IMR-90 (cell line): ENCODE measurements around the gene LUZP1. TPM values are rescaled to one million over a fixed set of nuclear protein-coding genes. Genes with fewer than 3 reads are reported as not detected.
A peak's percentile ranks its signal among the peaks of the same experiment; 100 is the strongest.

Source experiments
- ATAC-seq: fragments of 200-7000 bp; cut with Tn5 transposase; 2 replicates; pipeline ENCODE4 v1.9.1; 2020; ENCODE audit warnings: low read depth, mild to moderate bottlenecking, moderate library complexity
- BruUV-seq: library from RNA; stranded (reverse); fragments of 400-500 nt; replicated peaks from 2 replicates; lab custom pipeline; 2021; lab: Mats Ljungman, UMichigan
- CTCF ChIA-PET: fragments of 300-600 bp; formaldehyde crosslinking; extraction: SDS; loops from one replicate; lab custom pipeline; 2021; ENCODE audit warnings: antibody characterized with exemption; lab: Yijun Ruan, JAX
- POLR2A ChIA-PET: fragments of 300-600 bp; sonication (Branson Sonifier 250); formaldehyde crosslinking; loops from one replicate; lab custom pipeline; 2022; ENCODE audit warnings: antibody characterized with exemption; ENCODE audit not compliant: unreplicated experiment; lab: Charles Lee
- DNase-seq: peaks from one replicate; pipeline ENCODE4 v3.0.0; 2013
- H2AFZ ChIP-seq: replicated peaks from 2 replicates; pipeline ENCODE3; 2013; ENCODE audit warnings: low read length, mild to moderate bottlenecking; ENCODE audit not compliant: poor library complexity
- H2AK5ac ChIP-seq: 2 replicates; pipeline ENCODE4 v1.6.1; 2013; ENCODE audit warnings: low read depth, low read length, inconsistent platforms
- H2AK9ac ChIP-seq: replicated peaks from 2 replicates; pipeline ENCODE3; 2013; ENCODE audit warnings: mild to moderate bottlenecking, low read depth, low read length, moderate library complexity; ENCODE audit not compliant: poor library complexity
- H2BK120ac ChIP-seq: 2 replicates; pipeline ENCODE4 v1.6.1; 2013; ENCODE audit warnings: low read depth, low read length, inconsistent platforms
- H2BK15ac ChIP-seq: 3 replicates; pipeline ENCODE4 v1.6.1; 2013; ENCODE audit warnings: low read depth, low read length, inconsistent platforms
- H2BK20ac ChIP-seq: 2 replicates; pipeline ENCODE4 v1.6.1; 2013; ENCODE audit warnings: low read depth, mild to moderate bottlenecking, inconsistent platforms, low read length, moderate library complexity
- H2BK5ac ChIP-seq: 2 replicates; pipeline ENCODE4 v1.6.1; 2013; ENCODE audit warnings: mild to moderate bottlenecking, low read depth, low read length, inconsistent platforms; ENCODE audit not compliant: poor library complexity, severe bottlenecking
- H3K14ac ChIP-seq: replicated peaks from 2 replicates; pipeline ENCODE4 v1.6.1; 2013; ENCODE audit warnings: low read depth, low read length, inconsistent platforms
- H3K18ac ChIP-seq: 2 replicates; pipeline ENCODE4 v1.6.1; 2013; ENCODE audit warnings: low read depth, low read length, control low read depth
- H3K23ac ChIP-seq: 2 replicates; pipeline ENCODE4 v1.6.1; 2013; ENCODE audit warnings: low read depth, low read length, inconsistent platforms
- H3K27ac ChIP-seq: 2 replicates; pipeline ENCODE4 v1.5.1; 2013; ENCODE audit warnings: mild to moderate bottlenecking, control low read depth, low read length; ENCODE audit not compliant: insufficient read depth
- H3K27me3 ChIP-seq: 2 replicates; pipeline ENCODE4 v1.6.1; 2013; ENCODE audit warnings: low read length; ENCODE audit not compliant: control insufficient read depth, insufficient read depth
- H3K36me3 ChIP-seq: 2 replicates; pipeline ENCODE4 v1.6.1; 2013; ENCODE audit warnings: low read length, mixed read lengths; ENCODE audit not compliant: control insufficient read depth, insufficient read depth
- H3K4ac ChIP-seq: 2 replicates; pipeline ENCODE4 v1.6.1; 2013; ENCODE audit warnings: low read depth, low read length, inconsistent platforms
- H3K4me1 ChIP-seq: 2 replicates; pipeline ENCODE4 v1.6.1; 2013; ENCODE audit warnings: low read length, mixed read lengths; ENCODE audit not compliant: control insufficient read depth, insufficient read depth
- H3K4me2 ChIP-seq: 2 replicates; pipeline ENCODE4 v1.6.1; 2013; ENCODE audit warnings: low read depth, mild to moderate bottlenecking, control low read depth, low read length, moderate library complexity
- H3K4me3 ChIP-seq: 2 replicates; pipeline ENCODE4 v1.5.1; 2013; ENCODE audit warnings: low read depth, mild to moderate bottlenecking, control low read depth, low read length, moderate library complexity; ENCODE audit not compliant: insufficient read depth
- H3K56ac ChIP-seq: 2 replicates; pipeline ENCODE4 v1.6.1; 2013; ENCODE audit warnings: low read length, inconsistent platforms; ENCODE audit not compliant: insufficient read depth; ENCODE audit errors: extremely low read depth
- H3K79me1 ChIP-seq, 2 experiments: 2 replicates each; pipeline ENCODE4 v1.6.1; 2013; ENCODE audit warnings: low read length in 2 of 2, inconsistent platforms in 1 of 2, low read depth in 1 of 2
- H3K9ac ChIP-seq: 2 replicates; pipeline ENCODE4 v1.6.1; 2013; ENCODE audit warnings: low read depth, low read length, control low read depth
- H3K9me1 ChIP-seq: 2 replicates; pipeline ENCODE4 v1.6.1; 2013; ENCODE audit warnings: low read length, inconsistent platforms; ENCODE audit not compliant: insufficient read depth
- H3K9me3 ChIP-seq: 2 replicates; pipeline ENCODE4 v1.6.1; 2013; ENCODE audit warnings: low read length; ENCODE audit not compliant: control insufficient read depth, insufficient read depth
- H4K20me1 ChIP-seq: 2 replicates; pipeline ENCODE4 v1.6.1; 2013; ENCODE audit warnings: low read length, inconsistent platforms; ENCODE audit not compliant: insufficient read depth
- H4K5ac ChIP-seq: 2 replicates; pipeline ENCODE4 v1.6.1; 2013; ENCODE audit warnings: mild to moderate bottlenecking, low read depth, low read length, control low read depth
- H4K8ac ChIP-seq, 2 experiments: 2 replicates each; pipeline ENCODE4 v1.6.1; 2013; ENCODE audit warnings: low read depth in 2 of 2, low read length in 2 of 2, control low read depth in 1 of 2, inconsistent platforms in 1 of 2
- H4K91ac ChIP-seq: 2 replicates; pipeline ENCODE4 v1.6.1; 2013; ENCODE audit warnings: low read depth, low read length, inconsistent platforms; ENCODE audit not compliant: insufficient read depth
- BHLHE40 ChIP-seq: fragments of 150-350 bp; IDR thresholded peaks from 2 replicates; pipeline ENCODE4 v1.6.1; 2016; ENCODE audit warnings: mild to moderate bottlenecking, low read depth, low read length
- CEBPB ChIP-seq: IDR thresholded peaks from 2 replicates; pipeline ENCODE4 v1.6.1; 2012; ENCODE audit warnings: low read depth, low read length, improper control_type of control experiment
- CHD1 ChIP-seq: IDR thresholded peaks from 2 replicates; pipeline ENCODE4 v1.6.1; 2012; ENCODE audit warnings: low read depth, low read length, improper control_type of control experiment
- FOS ChIP-seq: fragments of 150-350 bp; IDR thresholded peaks from 2 replicates; pipeline ENCODE4 v1.6.1; 2016; ENCODE audit warnings: low read depth, low read length
- MAFK ChIP-seq: IDR thresholded peaks from 2 replicates; pipeline ENCODE4 v1.6.1; 2012; ENCODE audit warnings: low read depth, low read length, improper control_type of control experiment
- MAZ ChIP-seq: IDR thresholded peaks from 2 replicates; pipeline ENCODE4 v1.6.1; 2012; ENCODE audit warnings: low read depth, mild to moderate bottlenecking, low read length, improper control_type of control experiment, moderate library complexity, borderline replicate concordance
- MXI1 ChIP-seq: IDR thresholded peaks from 2 replicates; pipeline ENCODE4 v1.6.1; 2012; ENCODE audit warnings: low read depth, mild to moderate bottlenecking, low read length, moderate library complexity, borderline replicate concordance
- NFE2L2 ChIP-seq: fragments of 150-350 bp; IDR thresholded peaks from 2 replicates; pipeline ENCODE4 v1.6.1; 2016; ENCODE audit warnings: low read depth, mild to moderate bottlenecking, low read length
- POLR2A ChIP-seq: IDR thresholded peaks from 2 replicates; pipeline ENCODE4 v1.6.1; 2012; ENCODE audit warnings: mild to moderate bottlenecking, low read depth, low read length
- RAD21 ChIP-seq: IDR thresholded peaks from 2 replicates; pipeline ENCODE4 v1.6.1; 2012; ENCODE audit warnings: low read length, improper control_type of control experiment
- RCOR1 ChIP-seq: IDR thresholded peaks from 2 replicates; pipeline ENCODE4 v1.6.1; 2012; ENCODE audit warnings: mild to moderate bottlenecking, low read length, improper control_type of control experiment; ENCODE audit not compliant: insufficient replicate concordance
- SMC3 ChIP-seq: fragments of 150-350 bp; IDR thresholded peaks from 2 replicates; pipeline ENCODE4 v1.6.1; 2016; ENCODE audit warnings: low read depth, mild to moderate bottlenecking, antibody characterized with exemption, low read length, moderate library complexity
- dilution Hi-C: fragments of 300-500 bp; cut with HindIII; formaldehyde crosslinking; loops from one replicate; pipeline ENCODE4 v1.14.3; 2018; ENCODE audit warnings: low sequenced_read_pairs; ENCODE audit not compliant: unreplicated experiment
- in situ Hi-C: fragments of 300-500 bp; cut with MboI; formaldehyde crosslinking; loops from 3 replicates; pipeline ENCODE4 v1.14.3; 2019; ENCODE audit warnings: low sequenced_read_pairs, inconsistent platforms, mixed read lengths
- intact Hi-C: fragments of 100-400 bp; cut with micrococcal nuclease; formaldehyde crosslinking; loops from 2 replicates; pipeline ENCODE4 v1.10.0; 2022
- polyA plus RNA-seq, 3 experiments: library from polyadenylated mRNA; depleted of rRNA; stranded (reverse); fragments of >200 nt; gene quantifications; 2 replicates each; pipeline ENCODE4 v1.2.3, GENCODE V29; 2012; ENCODE audit warnings: low replicate concordance in 1 of 3
- total RNA-seq: library from RNA; depleted of rRNA; stranded (reverse); fragments of >200 nt; gene quantifications from 2 replicates; pipeline ENCODE4 v1.2.3, GENCODE V29; 2012
- TF ChIP-seq, protein P1 (sequence below): fragments of 150-350 bp; IDR thresholded peaks from 2 replicates; pipeline ENCODE4 v1.6.1; 2017; ENCODE audit warnings: mild to moderate bottlenecking, antibody characterized with exemption, low read length, low read depth

LUZP1 gene
- total and polyA plus RNA-seq, 2 of the 4 experiments (the other 2 are of a cell fraction), result 13.1 to 31.7 TPM

DNA sequence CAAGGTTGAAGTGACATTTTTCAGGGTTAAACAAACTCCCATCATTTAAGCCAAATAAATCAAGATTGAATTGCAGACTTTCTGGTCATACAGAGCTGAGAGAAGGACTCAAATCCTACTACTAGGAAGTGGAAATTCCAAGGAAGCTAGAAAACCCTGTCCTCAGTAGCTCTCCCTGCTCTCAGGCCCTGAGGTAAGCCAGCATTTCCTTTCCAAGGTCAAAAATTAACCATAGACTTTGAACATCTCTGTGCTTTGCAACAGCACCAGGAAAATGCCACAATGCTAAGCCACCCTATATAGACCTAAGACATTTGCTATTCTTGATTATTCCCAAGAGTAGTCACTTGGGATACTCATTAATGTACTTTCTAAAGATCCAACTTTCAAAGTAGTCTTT, 45.1 kb downstream of the LUZP1 start:
- Histone ChIP-seq H3K14ac (no peak overlapping the region), H3K4me2 (no peak overlapping the region), H3K4ac (no peak overlapping the region), H4K20me1 (peaks cover 80% of the 10 kb centered on the region), H2AK5ac (no peak overlapping the region), H3K4me1 (peaks cover 19% of the 10 kb centered on the region), H3K9me3 (no peaks in the 10 kb centered on the region), H3K18ac (no peak overlapping the region), H4K5ac (no peak overlapping the region), H2BK5ac (no peak overlapping the region), H2BK15ac (no peak overlapping the region), H2BK120ac (no peak overlapping the region), H4K8ac (no peak overlapping the region), H2AK9ac (no peak overlapping the region), H3K4me3 (no peak overlapping the region), H3K9me1 (peaks cover 25% of the 10 kb centered on the region), H3K27me3 (no peaks in the 10 kb centered on the region), H4K91ac (no peak overlapping the region), H3K36me3 (no peaks in the 10 kb centered on the region), H3K9ac (no peak overlapping the region), H3K27ac (no peak overlapping the region), H2AFZ (no peak overlapping the region), H2BK20ac (no peak overlapping the region), H3K79me1 (peaks cover 13 to 82% of the 10 kb centered on the region in 2 experiments; a peak in 3 of 4 replicates), H3K23ac (0 out of 2 replicates have a peak overlapping the region, but pooled peaks have one; percentile 13), H3K56ac (no peak overlapping the region)
- TF ChIP-seq SMC3 (no peak), MAZ (no peak), RAD21 (no peak), FOS (no peak), NFE2L2 (no peak), BHLHE40 (no peak), MXI1 (no peak), CEBPB (no peak), CHD1 (no peak), POLR2A (no peak), MAFK (no peak), RCOR1 (no peak)
- TF ChIP-seq, protein P1, sequence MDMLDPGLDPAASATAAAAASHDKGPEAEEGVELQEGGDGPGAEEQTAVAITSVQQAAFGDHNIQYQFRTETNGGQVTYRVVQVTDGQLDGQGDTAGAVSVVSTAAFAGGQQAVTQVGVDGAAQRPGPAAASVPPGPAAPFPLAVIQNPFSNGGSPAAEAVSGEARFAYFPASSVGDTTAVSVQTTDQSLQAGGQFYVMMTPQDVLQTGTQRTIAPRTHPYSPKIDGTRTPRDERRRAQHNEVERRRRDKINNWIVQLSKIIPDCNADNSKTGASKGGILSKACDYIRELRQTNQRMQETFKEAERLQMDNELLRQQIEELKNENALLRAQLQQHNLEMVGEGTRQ, result no peak
- ChIA-PET POLR2A (no interaction called here), CTCF (no interaction called here)
- intact Hi-C loops, result no loop called here
- BruUV-seq, result no TSS peak
- DNase-seq, result no peak
- dilution Hi-C loops, result no loop called here
- ATAC-seq, result no peak
- in situ Hi-C loops, result no loop called here
